Heart left ventricle (tissue), 16 donors: ENCODE results near the gene RAB6B. TPM values are rescaled to one million over a fixed set of nuclear protein-coding genes. Genes with fewer than 3 reads are reported as not detected.

Experiments used
- ATAC-seq, 4 donors: fragments of 200-7000 bp; cut with Tn5 transposase; one replicate each; pipeline ENCODE4 v1.9.1; 2020 to 2022; ENCODE audit warnings: moderate library complexity in 4 of 4, mild to moderate bottlenecking in 3 of 4, moderate number of reproducible peaks in 1 of 4
- DNase-seq, 5 donors: peaks; one replicate each; pipeline ENCODE4 v3.0.0-alpha.2; 2020
- H3K27ac ChIP-seq, 12 donors: fragments of 200-600 bp; sonication (generic) in 4 of 12; one replicate each; pipeline versions ENCODE4 v1.5.0 to v1.8.0; 2016 to 2022; ENCODE audit warnings: mild to moderate bottlenecking in 2 of 12
- H3K27me3 ChIP-seq, 9 donors: fragments of 200-600 bp; sonication (generic) in 2 of 9; one replicate each; pipeline versions ENCODE4 v1.5.1 to v1.8.0; 2016 to 2022; ENCODE audit warnings: mild to moderate bottlenecking in 3 of 9
- H3K36me3 ChIP-seq, 9 donors: fragments of 200-600 bp; sonication (generic) in 2 of 9; one replicate each; pipeline versions ENCODE4 v1.5.0 to v1.8.0; 2018 to 2022; ENCODE audit warnings: mild to moderate bottlenecking in 2 of 9
- H3K4me1 ChIP-seq, 12 donors: fragments of 200-600 bp; sonication (generic) in 4 of 12; one replicate each; pipeline versions ENCODE4 v1.5.0 to v1.8.0; 2016 to 2022; ENCODE audit warnings: mild to moderate bottlenecking in 3 of 12
- H3K4me3 ChIP-seq, 12 donors: fragments of 200-600 bp; sonication (generic) in 4 of 12; one replicate each; pipeline versions ENCODE4 v1.5.0 to v1.8.0; 2017 to 2022; ENCODE audit warnings: mild to moderate bottlenecking in 9 of 12, moderate library complexity in 4 of 12
- H3K9me3 ChIP-seq, 12 donors: fragments of 200-600 bp; sonication (generic) in 4 of 12; one replicate each; pipeline versions ENCODE4 v1.5.0 to v1.8.0; 2016 to 2022; ENCODE audit warnings: mild to moderate bottlenecking in 1 of 12
- CTCF ChIP-seq, 12 donors: fragments of 200-600 bp; sonication (generic) in 4 of 12; IDR thresholded peaks; one replicate each; pipeline versions ENCODE4 v1.5.0 to v1.8.0; 2018 to 2022; ENCODE audit warnings: antibody characterized with exemption in 12 of 12, mild to moderate bottlenecking in 5 of 12
- POLR2A ChIP-seq, 2 donors: fragments of 450-650 bp; IDR thresholded peaks; one replicate each; pipeline ENCODE4 v1.6.1; 2017; ENCODE audit warnings: antibody characterized with exemption in 2 of 2, mild to moderate bottlenecking in 2 of 2, moderate library complexity in 2 of 2
- WGBS, 4 donors: extraction: QIAGEN DNeasy Blood & Tissue Kit in 2 of 4; methylation state at CpG; one replicate each; pipeline versions ENCODE4 v1.1.5 to v1.1.7; 2013 to 2018; 5-methylcytosine and 5-hydroxymethylcytosine counted together
- intact Hi-C, 10 donors: fragments of 100-400 bp; cut with DNase I; formaldehyde crosslinking; loops; one replicate each; pipeline versions ENCODE4 v1.11.1 to v1.14.2; 2022
- polyA plus RNA-seq, 2 donors: library from polyadenylated mRNA; stranded (reverse); fragments of 200-250 nt; gene quantifications; one replicate each; pipeline ENCODE4 v1.2.3, GENCODE V29; 2013
- total RNA-seq, 9 donors: library from RNA; depleted of rRNA in 2 of 9; stranded (reverse); fragments of >200 nt in 2 of 9; fragmentation: NEBNext Ultra II Directional in 3 of 9; extraction: Animal tissue kit (Norgen Biotek cat#: 25700) in 3 of 9; gene quantifications; one replicate each; pipeline versions ENCODE4 v1.1.0 to v1.2.4, GENCODE V29; 2016 to 2023
- donor health status: ischemic (EF 13 %, LVEDD 7.1; RV severe dilation, severe dysfunction).
- donor health status: healthy with polysubstance abuse.
- donor health status: DM: no; HTN: yes; CAD: no.
- donor health status: DM: no; HTN: no; CAD: no.
- donor health status: ischemic (EF 25% LVEDD 6.9; RV normal size, moderate dysfunction).
- donor health status: ischemic (EF 25% LVEDD 5.7; RV mildly dilated, moderate dysfunction).
- donor health status: healthy.
- donor health status: DM: yes; HTN: yes; CAD: no.
- donor health status: ischemic (EF 35%, LVEDD 5.7; RV mildly dilated, moderate dysfunction).
- donor health status: nonischemic (EF 11% LVEDD 7.7; RV severe dilation, severe dysfunction).
- donor health status: DM: yes; HTN: yes; CAD: no.
- donor health status: PGD.
- donor health status: ischemic (EF 29% LVEDD 5.4; RV normal size, mild dysfunction).
- donor health status: nonischemic (EF 23%, LVEDD 6.1; RV moderate dilation, normal function).

Gene RAB6B
- total and polyA plus RNA-seq, 11 donors = 12.4 to 57.2 (median 43.1) TPM

DNA sequence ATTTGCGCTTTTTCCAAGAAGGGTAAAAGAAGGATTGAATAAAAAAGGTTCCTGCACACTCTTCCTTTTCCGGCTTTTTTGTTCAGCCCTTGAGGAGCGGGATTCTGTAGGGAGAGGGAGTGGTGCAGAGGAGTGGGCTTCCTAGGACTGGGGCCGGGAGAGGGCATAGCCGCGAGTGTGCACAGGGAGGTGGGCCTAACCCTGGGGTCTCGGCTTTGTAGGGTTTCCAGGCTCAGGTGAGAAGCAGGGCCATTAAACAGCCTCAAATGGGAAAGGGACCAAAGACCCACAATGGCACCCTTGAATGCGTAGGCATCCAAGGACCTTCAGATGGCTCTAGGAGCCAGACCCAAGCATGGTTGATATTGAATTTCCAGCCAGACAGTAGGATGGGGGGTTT is 35.4 kb upstream of the RAB6B start:
- ATAC-seq (no peak), DNase-seq (no peak)
- no peaks in the 10 kb centered on the region for H3K36me3 ChIP-seq
- H3K27me3 ChIP-seq = peaks cover 0 to 3% (median 0%) of the 10 kb centered on the region in 9 donors
- 90 to 96% (median 94%) methylated on average over 8 of the region's 8 CpGs for WGBS, 4 donors
- no peaks in the 10 kb centered on the region for H3K9me3 ChIP-seq
- H3K4me3 ChIP-seq = no peak overlapping the region
- intact Hi-C loops = loop anchor here in 8 of 10 donors (2.0 to 10.0 kb wide), 11 partner anchors 104 to 554 kb away; partner anchors contain the start of genes ANAPC13 (in 1 of the 8) and CEP63 (in 1 of the 8)
- H3K4me1 ChIP-seq = peaks cover 0 to 18% (median 8%) of the 10 kb centered on the region in 12 donors
- no peak for TF ChIP-seq POLR2A (IDR thresholded peaks at IDR 0.05)
- H3K27ac ChIP-seq = no peak overlapping the region

DNA sequence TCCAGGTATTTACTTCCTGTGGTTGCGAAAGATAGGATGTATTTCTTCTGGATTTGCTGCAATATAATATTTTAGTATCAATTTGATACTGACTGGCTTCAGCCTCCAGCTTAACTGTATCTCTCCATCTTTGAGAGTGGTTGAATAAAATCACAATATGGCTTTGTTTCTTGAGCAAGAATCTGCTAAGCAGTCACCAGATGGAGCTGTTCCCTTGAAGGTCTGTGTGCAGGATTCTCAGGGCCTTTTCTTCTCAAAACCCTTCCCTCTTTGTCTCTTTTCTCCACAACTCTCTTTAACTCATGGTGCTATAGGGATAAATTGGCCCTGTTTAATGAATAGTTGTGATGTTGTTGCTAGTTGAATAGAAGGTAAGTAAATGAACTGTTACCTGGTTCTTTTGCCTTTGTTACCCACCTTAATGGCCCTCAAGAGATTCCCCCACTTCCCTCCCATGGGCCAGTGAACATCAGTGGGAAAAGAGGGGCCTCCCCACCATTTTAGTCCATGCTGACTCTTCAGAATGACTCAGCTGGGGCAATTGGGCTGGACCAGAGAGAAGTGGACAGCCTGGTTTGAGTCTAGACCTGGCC is 34.8 kb upstream of the RAB6B start:
- ATAC-seq (peak in 2 of 4 donors; percentile 24 to 29), DNase-seq (no peak)
- no peak overlapping the region for H3K4me3 ChIP-seq
- H3K9me3 ChIP-seq = no peaks in the 10 kb centered on the region
- peaks cover 0 to 3% (median 0%) of the 10 kb centered on the region in 9 donors for H3K27me3 ChIP-seq
- 83 to 93% (median 90%) methylated on average over 1 of the region's 1 CpG for WGBS, 4 donors
- TF ChIP-seq POLR2A (IDR thresholded peaks at IDR 0.05) = no peak
- TF ChIP-seq CTCF (IDR thresholded peaks at IDR 0.05) = peak; percentile 36 to 73 (median 62)
- H3K27ac ChIP-seq = no peak overlapping the region
- H3K4me1 ChIP-seq = peaks cover 0 to 18% (median 8%) of the 10 kb centered on the region in 12 donors
- H3K36me3 ChIP-seq = no peaks in the 10 kb centered on the region
- intact Hi-C loops = loop anchor here in 8 of 10 donors (2.0 to 10.0 kb wide), 11 partner anchors 104 to 554 kb away; partner anchors contain the start of genes ANAPC13 (in 1 of the 8) and CEP63 (in 1 of the 8)

DNA sequence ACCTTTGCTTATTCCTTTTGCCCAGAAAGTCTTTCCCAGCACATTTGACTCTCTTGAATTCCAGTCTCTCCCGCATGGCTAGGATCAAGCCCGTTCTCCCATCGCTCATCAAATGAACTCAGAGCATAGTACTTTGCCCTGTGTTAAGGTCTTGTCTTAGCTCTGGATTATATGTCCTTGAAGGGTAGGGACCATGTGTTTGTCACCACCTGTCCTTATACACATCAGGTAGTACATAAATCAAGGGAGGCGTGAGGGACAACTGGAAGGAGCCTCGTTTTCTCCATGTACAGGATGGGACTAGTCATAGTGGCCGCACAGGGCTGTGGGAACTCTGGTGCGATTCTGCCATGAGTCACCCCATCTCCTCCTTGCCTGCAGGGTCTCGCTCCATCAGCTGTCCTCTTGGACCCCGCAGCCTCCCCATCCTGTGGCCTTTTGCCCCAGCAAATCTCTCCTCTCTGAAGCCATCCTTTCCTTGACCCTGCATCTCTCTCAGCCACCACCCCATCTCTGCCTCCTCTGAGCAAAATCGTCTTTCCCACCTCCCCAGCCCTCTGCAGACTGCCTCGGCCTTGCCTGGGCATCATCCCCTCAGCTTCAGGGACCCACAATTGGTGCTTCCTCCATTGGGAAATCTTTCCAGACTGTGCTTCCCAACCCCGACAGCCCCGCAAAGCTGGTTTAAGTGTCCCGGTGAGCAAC is 33.4 kb upstream of the RAB6B start:
- DNase-seq = no peak
- peaks cover 0 to 3% (median 0%) of the 10 kb centered on the region in 9 donors for H3K27me3 ChIP-seq
- H3K9me3 ChIP-seq = no peaks in the 10 kb centered on the region
- TF ChIP-seq POLR2A (IDR thresholded peaks at IDR 0.05) = no peak
- no peak for TF ChIP-seq CTCF (IDR thresholded peaks at IDR 0.05)
- WGBS, 4 donors = 90 to 96% (median 94%) methylated on average over 14 of the region's 14 CpGs
- no peak overlapping the region for H3K4me3 ChIP-seq
- H3K27ac ChIP-seq = no peak overlapping the region
- H3K36me3 ChIP-seq = no peaks in the 10 kb centered on the region
- H3K4me1 ChIP-seq = peaks cover 0 to 18% (median 8%) of the 10 kb centered on the region in 12 donors
- no peak for ATAC-seq
- intact Hi-C loops = loop anchor here in 8 of 10 donors (2.0 to 10.0 kb wide), 7 partner anchors 110 to 1204 kb away; partner anchors contain the start of genes TOPBP1 (in 4 of the 8) and NPHP3 (in 1 of the 8)

DNA sequence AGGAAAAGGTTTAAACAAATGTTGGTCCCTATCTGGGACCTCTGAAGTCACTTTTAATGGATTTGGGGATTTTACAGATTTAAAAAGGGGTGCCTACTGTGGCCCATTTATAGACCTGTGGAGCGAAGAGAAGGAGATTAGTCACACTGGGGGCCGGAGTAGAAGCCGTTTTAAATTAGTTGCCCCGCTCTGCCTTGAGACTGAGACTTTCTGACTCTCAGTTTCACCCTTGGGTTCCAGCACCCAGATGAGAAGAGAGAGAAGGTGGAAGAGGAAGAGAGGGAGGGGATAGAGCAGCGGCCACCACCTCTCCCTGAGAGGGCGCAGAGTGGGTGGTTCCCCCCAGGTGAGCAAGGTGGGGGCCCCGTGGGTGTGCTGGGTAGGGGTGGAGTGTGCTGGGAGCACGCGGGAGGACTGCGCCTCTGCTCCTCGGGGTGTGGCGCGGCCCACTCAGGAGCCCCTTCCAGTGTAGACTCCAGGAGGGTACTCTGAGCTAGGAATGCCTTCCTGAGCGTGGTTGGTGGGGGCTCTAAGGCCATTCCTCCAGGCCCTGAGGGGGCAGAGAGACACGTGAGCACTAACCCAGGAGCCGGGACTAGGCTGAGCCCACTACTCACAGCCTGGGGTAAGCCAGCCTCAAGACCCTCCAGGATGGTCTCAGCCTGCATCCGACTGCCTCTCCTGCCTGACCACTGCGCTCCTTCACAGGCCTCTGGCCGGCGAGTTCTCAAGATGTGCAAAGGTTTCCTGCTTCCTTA is 32.6 kb upstream of the RAB6B start:
- ATAC-seq (peak in 1 of 4 donors; percentile 32), DNase-seq (no peak)
- no peak for TF ChIP-seq POLR2A (IDR thresholded peaks at IDR 0.05)
- no peak for TF ChIP-seq CTCF (IDR thresholded peaks at IDR 0.05)
- H3K27ac ChIP-seq = no peak overlapping the region
- no peaks in the 10 kb centered on the region for H3K36me3 ChIP-seq
- H3K4me1 ChIP-seq = peaks cover 0 to 18% (median 8%) of the 10 kb centered on the region in 12 donors
- peak overlapping the region in 3 of 12 donors; percentile 49 to 73 (median 64) for H3K4me3 ChIP-seq
- H3K9me3 ChIP-seq = no peaks in the 10 kb centered on the region
- intact Hi-C loops = loop anchor here in 8 of 10 donors (2.0 to 10.0 kb wide), 7 partner anchors 110 to 1204 kb away; partner anchors contain the start of genes TOPBP1 (in 4 of the 8) and NPHP3 (in 1 of the 8)
- H3K27me3 ChIP-seq = peaks cover 0 to 3% (median 0%) of the 10 kb centered on the region in 9 donors
- 84 to 94% (median 89%) methylated on average over 20 of the region's 20 CpGs for WGBS, 4 donors
